HEK293T (cell line): ENCODE results near the gene SMG6.

Source experiments
- CTCF ChIA-PET: fragments of 350-600 bp; formaldehyde crosslinking; extraction: SDS; loops from one replicate; lab custom pipeline; 2021; ENCODE audit warnings: antibody characterized with exemption, inconsistent platforms; lab: Yijun Ruan, JAX
- POLR2A ChIA-PET: fragments of 350-600 bp; formaldehyde crosslinking; extraction: SDS; loops from one replicate; lab custom pipeline; 2020; ENCODE audit warnings: antibody characterized with exemption, inconsistent platforms; lab: Yijun Ruan, JAX
- DNase-seq: peaks from one replicate; pipeline ENCODE4 v3.0.0; 2012; ENCODE audit warnings: mixed read lengths; ENCODE audit errors: extremely low spot score
- ARNT ChIP-seq: fragments of 450-650 bp; IDR thresholded peaks from 2 replicates; pipeline ENCODE4 v1.6.1; 2017; ENCODE audit warnings: mild to moderate bottlenecking
- BHLHE40 ChIP-seq: fragments of 450-650 bp; IDR thresholded peaks from 2 replicates; pipeline ENCODE4 v1.6.1; 2016; ENCODE audit warnings: mild to moderate bottlenecking, moderate library complexity, borderline replicate concordance
- CTBP1 ChIP-seq: fragments of 450-650 bp; IDR thresholded peaks from 2 replicates; pipeline ENCODE4 v1.6.1; 2016; ENCODE audit warnings: borderline replicate concordance
- ELF4 ChIP-seq: fragments of 450-650 bp; IDR thresholded peaks from 2 replicates; pipeline ENCODE4 v1.6.1; 2017; ENCODE audit warnings: antibody characterized with exemption
- FOXA1 ChIP-seq: fragments of 450-650 bp; IDR thresholded peaks from 2 replicates; pipeline ENCODE4 v1.6.1; 2016; ENCODE audit warnings: mild to moderate bottlenecking
- FOXK2 ChIP-seq: fragments of 450-650 bp; IDR thresholded peaks from 2 replicates; pipeline ENCODE4 v1.6.1; 2016; ENCODE audit warnings: mild to moderate bottlenecking
- FOXM1 ChIP-seq: fragments of 450-650 bp; IDR thresholded peaks from 2 replicates; pipeline ENCODE4 v1.6.1; 2017; ENCODE audit warnings: mild to moderate bottlenecking, borderline replicate concordance
- HDGF ChIP-seq: fragments of 450-650 bp; IDR thresholded peaks from 2 replicates; pipeline ENCODE4 v1.6.1; 2017; ENCODE audit warnings: antibody characterized with exemption, borderline replicate concordance
- L3MBTL2 ChIP-seq: fragments of 450-650 bp; conservative IDR thresholded peaks from 2 replicates; pipeline ENCODE4 v1.6.1; 2016; ENCODE audit warnings: mild to moderate bottlenecking
- LEF1 ChIP-seq: fragments of 450-650 bp; IDR thresholded peaks from 2 replicates; pipeline ENCODE4 v1.6.1; 2017; ENCODE audit warnings: mild to moderate bottlenecking, borderline replicate concordance
- NFRKB ChIP-seq: fragments of 450-650 bp; IDR thresholded peaks from 2 replicates; pipeline ENCODE4 v1.6.1; 2016; ENCODE audit warnings: mild to moderate bottlenecking, moderate library complexity
- SP1 ChIP-seq: fragments of 450-650 bp; IDR thresholded peaks from 2 replicates; pipeline ENCODE4 v1.6.1; 2017
- SUZ12 ChIP-seq: fragments of 450-650 bp; IDR thresholded peaks from 2 replicates; pipeline ENCODE4 v1.6.1; 2016; ENCODE audit warnings: mild to moderate bottlenecking
- TARDBP ChIP-seq: fragments of 450-650 bp; IDR thresholded peaks from 2 replicates; pipeline ENCODE4 v1.6.1; 2016
- ZNF384 ChIP-seq: fragments of 450-650 bp; IDR thresholded peaks from 2 replicates; pipeline ENCODE4 v1.6.1; 2016
- TF ChIP-seq, protein P1 (sequence below): fragments of 450-650 bp; IDR thresholded peaks from 2 replicates; pipeline ENCODE4 v1.6.1; 2016

SMG6 gene

DNA sequence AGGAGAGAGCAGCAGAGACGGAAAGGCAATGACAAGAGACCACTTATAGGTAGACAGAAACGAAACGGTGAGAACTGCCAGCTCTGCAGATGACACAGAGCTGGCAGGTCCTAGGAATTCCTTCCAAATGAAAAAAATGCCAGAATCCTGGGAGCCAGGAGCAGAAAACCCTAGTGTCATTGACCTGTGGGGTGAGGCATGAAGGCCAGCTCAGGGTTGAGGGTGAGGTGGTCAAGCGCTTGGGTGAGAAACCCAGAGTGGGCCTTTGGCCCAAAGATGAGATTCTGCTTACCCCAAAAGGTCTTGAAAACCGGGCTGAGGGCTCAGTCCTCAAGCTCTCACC, 239.5 kb downstream of the SMG6 start:
- TF ChIP-seq FOXM1 (no peak), BHLHE40 (no peak), ZNF384 (no peak), FOXK2 (no peak), ELF4 (no peak), FOXA1 (no peak), LEF1 (no peak), CTBP1 (no peak), NFRKB (no peak), L3MBTL2 (no peak), HDGF (no peak), TARDBP (no peak), ARNT (no peak), SUZ12 (no peak), SP1 (no peak)
- TF ChIP-seq, protein P1, sequence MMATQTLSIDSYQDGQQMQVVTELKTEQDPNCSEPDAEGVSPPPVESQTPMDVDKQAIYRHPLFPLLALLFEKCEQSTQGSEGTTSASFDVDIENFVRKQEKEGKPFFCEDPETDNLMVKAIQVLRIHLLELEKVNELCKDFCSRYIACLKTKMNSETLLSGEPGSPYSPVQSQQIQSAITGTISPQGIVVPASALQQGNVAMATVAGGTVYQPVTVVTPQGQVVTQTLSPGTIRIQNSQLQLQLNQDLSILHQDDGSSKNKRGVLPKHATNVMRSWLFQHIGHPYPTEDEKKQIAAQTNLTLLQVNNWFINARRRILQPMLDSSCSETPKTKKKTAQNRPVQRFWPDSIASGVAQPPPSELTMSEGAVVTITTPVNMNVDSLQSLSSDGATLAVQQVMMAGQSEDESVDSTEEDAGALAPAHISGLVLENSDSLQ: no peak
- ChIA-PET CTCF (interaction anchor here (0.6 to 1.0 kb wide), 4 partner anchors 10 to 184 kb away, joined by 3 to 4 read pairs (median 4); partner anchors contain the start of gene HIC1), POLR2A (no interaction called here)
- no peak for DNase-seq

DNA sequence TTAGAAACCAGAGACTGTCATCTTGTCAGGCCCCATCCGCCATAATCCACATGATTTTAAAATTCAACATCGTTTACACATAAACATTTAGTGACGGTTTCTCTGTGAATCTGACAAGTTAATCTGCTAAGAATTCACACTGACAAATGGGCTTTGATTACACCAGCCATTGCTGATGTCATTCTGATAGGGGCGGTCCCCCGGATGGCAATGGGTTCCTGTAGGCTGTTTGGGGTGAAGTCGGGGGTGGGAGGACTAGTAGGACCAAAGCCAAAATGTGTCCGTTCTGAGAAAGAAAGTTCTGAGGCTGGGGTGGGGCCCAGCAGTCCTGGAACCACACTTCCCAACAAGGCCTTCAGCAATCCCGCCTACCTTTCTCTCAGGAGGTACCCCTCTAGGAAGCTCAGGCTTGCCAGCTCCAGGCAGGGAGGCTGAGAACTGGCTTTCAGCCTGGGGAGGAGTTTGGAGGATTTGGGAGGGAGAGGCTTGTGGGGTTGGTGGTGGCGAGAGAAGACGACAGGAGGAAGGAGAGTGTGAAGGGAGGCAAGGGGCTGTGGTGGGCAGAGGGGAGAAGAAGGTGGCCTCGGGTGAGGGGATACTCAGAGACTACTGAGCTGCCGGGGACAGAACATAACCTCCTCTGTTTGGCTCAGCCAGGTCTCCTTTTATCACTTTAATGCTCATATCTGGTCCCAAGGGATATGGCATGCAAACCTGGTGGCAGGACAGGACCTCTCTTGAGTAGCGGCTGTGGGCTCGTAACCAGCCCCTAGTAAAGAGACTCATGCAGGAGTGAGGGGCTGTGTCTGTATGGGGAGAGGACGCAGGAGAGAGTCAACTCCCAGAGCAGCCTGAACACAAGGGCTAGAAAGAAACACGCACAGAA, 240.1 kb downstream of the SMG6 start:
- ChIA-PET POLR2A (no interaction called here), CTCF (interaction anchor here (0.6 to 1.0 kb wide), 4 partner anchors 9 to 185 kb away, joined by 3 to 4 read pairs (median 3); partner anchors contain the start of gene HIC1)
- no peak for DNase-seq
- TF ChIP-seq, protein P1: no peak
- no peak for TF ChIP-seq TARDBP
- no peak for TF ChIP-seq SUZ12
- TF ChIP-seq ELF4: no peak
- no peak for TF ChIP-seq NFRKB
- no peak for TF ChIP-seq FOXA1
- TF ChIP-seq LEF1: no peak
- no peak for TF ChIP-seq FOXK2

DNA sequence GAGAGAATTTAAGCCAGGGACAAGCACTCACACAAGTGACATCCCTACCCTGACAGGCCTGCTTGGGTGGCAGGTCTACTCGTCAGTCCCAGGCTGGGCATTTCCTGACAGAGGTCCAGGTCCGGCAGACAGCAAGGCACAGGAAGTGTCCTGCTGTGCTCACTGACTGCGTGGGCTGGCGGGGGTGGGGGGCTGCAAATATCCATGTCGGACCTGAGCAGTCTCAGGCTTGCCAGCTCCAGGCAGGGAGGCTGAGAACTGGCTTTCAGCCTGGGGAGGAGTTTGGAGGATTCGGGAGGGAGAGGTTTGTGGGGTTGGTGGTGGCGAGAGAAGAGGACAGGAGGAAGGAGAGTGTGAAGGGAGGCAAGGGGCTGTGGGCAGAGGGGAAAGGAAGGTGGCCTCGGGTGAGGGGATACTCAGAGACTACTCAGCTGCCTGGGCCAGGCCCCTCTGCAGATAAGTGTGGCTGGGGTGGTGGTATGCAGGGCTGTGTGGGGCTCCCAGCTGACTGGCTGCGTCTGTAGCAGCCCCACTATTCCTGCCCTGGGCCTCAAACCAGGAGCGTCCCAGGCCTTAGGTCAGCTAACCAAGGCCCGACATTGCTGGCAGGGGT, 240.9 kb downstream of the SMG6 start:
- CTCF ChIA-PET: interaction anchor here (0.6 kb wide), 1 partner anchor 94 kb away, joined by 3 read pairs; no protein-coding TSS in a partner anchor
- DNase-seq: no peak
- POLR2A ChIA-PET: no interaction called here
- TF ChIP-seq SUZ12 (no peak), ZNF384 (no peak), LEF1 (no peak), ARNT (no peak), FOXK2 (no peak), NFRKB (no peak), ELF4 (no peak), SP1 (no peak), CTBP1 (no peak), HDGF (no peak), FOXA1 (no peak), BHLHE40 (no peak), FOXM1 (no peak), L3MBTL2 (no peak), TARDBP (no peak)
- TF ChIP-seq, protein P1: no peak

DNA sequence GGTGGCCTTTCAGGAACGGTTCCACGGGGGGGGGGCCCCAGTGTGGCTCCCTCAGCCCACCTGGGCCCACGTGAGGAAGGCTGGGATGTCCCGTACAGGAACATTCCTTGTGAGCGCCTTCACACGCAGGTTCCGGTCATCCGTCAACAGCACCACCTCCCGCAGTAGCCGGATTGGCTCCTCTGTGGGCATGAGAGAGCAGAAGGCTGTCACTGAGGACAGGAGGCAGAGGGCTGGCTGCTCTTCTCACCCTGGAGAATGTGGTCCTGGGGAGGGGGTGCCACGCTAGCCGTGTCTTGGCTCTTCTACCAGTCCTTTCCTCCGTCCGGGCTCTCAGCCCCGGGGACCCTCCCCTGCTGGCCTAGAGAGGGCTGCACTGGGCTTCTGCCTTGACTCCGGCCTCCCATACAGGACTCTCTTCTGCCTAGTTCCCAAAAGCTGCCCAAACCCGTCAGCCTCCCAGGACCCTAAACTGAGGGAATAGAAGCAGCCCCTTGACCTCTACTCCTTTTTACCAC, 242.1 kb downstream of the SMG6 start:
- TF ChIP-seq HDGF (no peak), SP1 (no peak), ELF4 (no peak), ARNT (no peak), ZNF384 (no peak), SUZ12 (no peak)
- TF ChIP-seq, protein P1: no peak
- DNase-seq: no peak
- ChIA-PET CTCF (no interaction called here), POLR2A (no interaction called here)

DNA sequence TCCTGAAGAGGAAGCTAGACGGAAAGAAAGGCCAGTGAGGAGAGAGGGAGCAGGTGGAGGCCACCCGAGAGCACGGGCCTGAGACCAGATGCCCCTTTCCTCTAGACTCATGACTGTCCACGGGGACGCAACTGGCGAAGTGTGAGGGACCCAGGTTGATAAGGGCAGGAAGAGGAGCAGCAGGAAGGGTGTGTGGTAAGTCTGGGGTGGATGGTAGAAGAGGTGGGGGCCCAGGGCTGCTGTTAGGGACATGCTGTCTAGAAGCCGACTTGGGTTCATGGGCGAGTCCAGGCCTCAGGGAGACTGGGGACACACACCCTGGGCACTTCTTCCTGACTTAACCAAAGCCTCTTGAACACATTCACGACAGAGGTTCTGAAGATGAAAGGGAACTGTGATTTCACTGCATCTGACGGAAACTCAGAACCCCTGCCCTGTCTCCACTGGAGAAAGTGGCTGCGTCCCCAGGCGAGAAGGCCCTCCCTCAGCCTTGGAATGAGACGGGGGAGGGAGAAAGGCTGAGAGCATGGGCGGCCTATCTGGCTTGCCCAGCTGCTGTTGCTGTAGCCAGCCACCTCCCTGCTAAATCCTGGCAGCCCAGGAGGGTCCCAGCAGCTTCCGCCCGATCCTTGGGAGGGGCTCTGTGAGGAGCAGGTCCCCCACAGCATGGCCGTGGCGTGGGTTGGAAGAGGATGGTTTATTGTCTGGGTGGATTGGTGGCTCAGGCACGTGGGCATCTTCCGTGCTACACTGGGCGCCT, 242.7 kb downstream of the SMG6 start:
- no peak for DNase-seq
- ChIA-PET POLR2A (no interaction called here), CTCF (no interaction called here)
- TF ChIP-seq BHLHE40 (no peak), SUZ12 (no peak)
